Liver (tissue), 9 donors: ENCODE measurements around the gene AJAP1. TPM values are rescaled to one million over a fixed set of nuclear protein-coding genes. Genes with fewer than 3 reads are reported as not detected.

Experiments
- DNase-seq: peaks from one replicate; pipeline ENCODE4 v3.0.0-alpha.2; 2017; ENCODE audit warnings: low spot score
- H3K27ac ChIP-seq, 2 donors: one replicate each; pipeline ENCODE4 v1.7.0; 2013; ENCODE audit warnings: inconsistent platforms in 2 of 2, low read length in 2 of 2, control low read depth in 1 of 2, low read depth in 1 of 2, mild to moderate bottlenecking in 1 of 2
- H3K27me3 ChIP-seq, 4 donors: one replicate each; pipeline versions ENCODE4 v1.6.1 to v1.7.0; 2013; ENCODE audit warnings: low read length in 3 of 4, inconsistent platforms in 1 of 4, mild to moderate bottlenecking in 1 of 4, moderate library complexity in 1 of 4; ENCODE audit not compliant: control insufficient read depth in 4 of 4, insufficient read depth in 4 of 4
- H3K36me3 ChIP-seq, 4 donors: one replicate each; pipeline versions ENCODE4 v1.6.1 to v1.7.0; 2013; ENCODE audit warnings: low read length in 3 of 4, mild to moderate bottlenecking in 3 of 4, low read depth in 1 of 4, moderate library complexity in 1 of 4; ENCODE audit not compliant: control insufficient read depth in 4 of 4, insufficient read depth in 3 of 4
- H3K4me1 ChIP-seq, 4 donors: one replicate each; pipeline versions ENCODE4 v1.6.1 to v1.7.0; 2013; ENCODE audit warnings: low read length in 3 of 4, mild to moderate bottlenecking in 3 of 4, moderate library complexity in 1 of 4; ENCODE audit not compliant: control insufficient read depth in 4 of 4, insufficient read depth in 4 of 4
- H3K4me3 ChIP-seq, 3 donors: one replicate each; pipeline versions ENCODE4 v1.6.1 to v1.7.0; 2013; ENCODE audit warnings: low read length in 3 of 3, control low read depth in 1 of 3, low read depth in 1 of 3, mild to moderate bottlenecking in 1 of 3
- H3K9ac ChIP-seq, 2 donors: one replicate each; pipeline ENCODE4 v1.7.0; 2013; ENCODE audit warnings: low read length in 2 of 2, mild to moderate bottlenecking in 2 of 2, moderate library complexity in 2 of 2, control low read depth in 1 of 2, low read depth in 1 of 2
- H3K9me3 ChIP-seq, 4 donors: one replicate each; pipeline versions ENCODE4 v1.6.1 to v1.7.0; 2013; ENCODE audit warnings: low read length in 3 of 4; ENCODE audit not compliant: control insufficient read depth in 4 of 4
- CTCF ChIP-seq: fragments of 150-350 bp; IDR thresholded peaks from 2 replicates; pipeline ENCODE4 v1.5.1; 2017; ENCODE audit warnings: improper control_type of control experiment, low read depth, low read length; ENCODE audit not compliant: missing input control
- EGR1 ChIP-seq, 2 donors: IDR thresholded peaks; 2 replicates each; pipeline ENCODE4 v1.6.1; 2016 to 2018; ENCODE audit warnings: antibody characterized with exemption in 2 of 2, low read depth in 2 of 2
- FOXA1 ChIP-seq: IDR thresholded peaks from 2 replicates; pipeline ENCODE4 v1.6.1; 2016; ENCODE audit warnings: antibody characterized with exemption
- FOXA2 ChIP-seq: IDR thresholded peaks from 2 replicates; pipeline ENCODE4 v1.6.1; 2016; ENCODE audit warnings: antibody characterized with exemption
- GABPA ChIP-seq, 2 donors: IDR thresholded peaks in 1 of 2; conservative IDR thresholded peaks in 1 of 2; 2 replicates each; pipeline ENCODE4 v1.6.1; 2016; ENCODE audit warnings: antibody characterized with exemption in 2 of 2, mild to moderate bottlenecking in 1 of 2, moderate library complexity in 1 of 2
- HNF4A ChIP-seq, 2 donors: conservative IDR thresholded peaks; 2 replicates each; pipeline ENCODE4 v1.6.1; 2016; ENCODE audit warnings: antibody characterized with exemption in 2 of 2, mild to moderate bottlenecking in 2 of 2
- JUND ChIP-seq, 2 donors: IDR thresholded peaks; 2 replicates each; pipeline ENCODE4 v1.6.1; 2016; ENCODE audit warnings: antibody characterized with exemption in 2 of 2
- MAX ChIP-seq: IDR thresholded peaks from 2 replicates; pipeline ENCODE4 v1.6.1; 2016; ENCODE audit warnings: antibody characterized with exemption
- NR2F2 ChIP-seq: IDR thresholded peaks from 2 replicates; pipeline ENCODE4 v1.6.1; 2016; ENCODE audit warnings: antibody characterized with exemption
- RAD21 ChIP-seq, 2 donors: IDR thresholded peaks; 2 replicates each; pipeline ENCODE4 v1.6.1; 2016; ENCODE audit warnings: antibody characterized with exemption in 2 of 2, mild to moderate bottlenecking in 2 of 2
- REST ChIP-seq: IDR thresholded peaks from 2 replicates; pipeline ENCODE4 v1.6.1; 2016; ENCODE audit warnings: antibody characterized with exemption, mild to moderate bottlenecking
- RXRA ChIP-seq, 2 donors: IDR thresholded peaks; 2 replicates each; pipeline ENCODE4 v1.6.1; 2017 to 2018; ENCODE audit warnings: antibody characterized with exemption in 2 of 2, mild to moderate bottlenecking in 1 of 2
- SP1 ChIP-seq: IDR thresholded peaks from 2 replicates; pipeline ENCODE4 v1.6.1; 2018; ENCODE audit warnings: antibody characterized with exemption, mild to moderate bottlenecking
- TAF1 ChIP-seq: conservative IDR thresholded peaks from 2 replicates; pipeline ENCODE4 v1.6.1; 2016; ENCODE audit warnings: antibody characterized with exemption, mild to moderate bottlenecking
- YY1 ChIP-seq: IDR thresholded peaks from 2 replicates; pipeline ENCODE4 v1.6.1; 2016; ENCODE audit warnings: antibody characterized with exemption, mild to moderate bottlenecking
- ZBTB33 ChIP-seq: IDR thresholded peaks from 2 replicates; pipeline ENCODE4 v1.6.1; 2016; ENCODE audit warnings: antibody characterized with exemption
- WGBS: extraction: QIAGEN DNeasy Blood & Tissue Kit; methylation state at CpG from one replicate; pipeline ENCODE4 v1.1.7; 2013; 5-methylcytosine and 5-hydroxymethylcytosine counted together
- polyA plus RNA-seq, 2 donors: library from polyadenylated mRNA; stranded (reverse) in 1 of 2; unstranded in 1 of 2; fragments of 200-250 nt in 1 of 2; fragments of >200 nt in 1 of 2; fragmentation: Nextera tagmentation in 1 of 2; extraction: Ambion mirVana in 1 of 2; gene quantifications; one replicate each; pipeline versions ENCODE4 v1.2.1 to v1.2.3, GENCODE V29; 2013 to 2015
- total RNA-seq, 2 donors: library from RNA; depleted of rRNA; stranded (reverse); fragments of >200 nt; gene quantifications; one replicate each; pipeline ENCODE4 v1.2.3, GENCODE V29; 2014
- donor health status: healthy.
- donor health status: healthy.
- donor health status: healthy.
- donor health status: healthy.
- donor health status: healthy.

AJAP1 gene
- total and polyA plus RNA-seq, 4 donors = under 0.01 to 0.21 (median 0.08) TPM; not detected in 1

- Histone ChIP-seq H3K27ac (no peak overlapping the region), H3K4me1 (no peaks in the 10 kb centered on the region), H3K9ac (no peak overlapping the region), H3K27me3 (peaks cover 0 to 3% (median 0%) of the 10 kb centered on the region in 4 donors), H3K36me3 (no peaks in the 10 kb centered on the region), H3K9me3 (peaks cover 0 to 2% (median 0%) of the 10 kb centered on the region in 4 donors), H3K4me3 (no peak overlapping the region)
- TF ChIP-seq EGR1 (IDR thresholded peaks at IDR 0.05; ENCODE audit: low read depth in 2 of 2) (no peak), JUND (IDR thresholded peaks at IDR 0.05) (no peak), RAD21 (IDR thresholded peaks at IDR 0.05) (no peak), GABPA (IDR thresholded peaks at IDR 0.05 in 1 of 2, conservative IDR thresholded peaks at IDR 0.05 in 1 of 2) (no peak), MAX (no peak), REST (no peak), TAF1 (no peak)
- DNase-seq = no peak
Observed at GRCh38 chr1:4803335-4803734, 148.9 kb downstream of the AJAP1 start.

- Histone ChIP-seq H3K36me3 (no peaks in the 10 kb centered on the region), H3K4me3 (no peak overlapping the region), H3K9me3 (peaks cover 0 to 2% (median under 1%) of the 10 kb centered on the region in 4 donors), H3K27ac (no peak overlapping the region), H3K4me1 (no peaks in the 10 kb centered on the region), H3K9ac (no peak overlapping the region), H3K27me3 (peaks cover 0 to 3% (median 0%) of the 10 kb centered on the region in 4 donors)
- 18% methylated on average over 2 of the region's 2 CpGs for WGBS
- TF ChIP-seq TAF1 (no peak), CTCF (no peak), RAD21 (IDR thresholded peaks at IDR 0.05) (no peak), EGR1 (IDR thresholded peaks at IDR 0.05; ENCODE audit: low read depth in 2 of 2) (no peak), YY1 (no peak), SP1 (no peak), FOXA2 (no peak), RXRA (IDR thresholded peaks at IDR 0.05) (no peak), JUND (IDR thresholded peaks at IDR 0.05) (no peak), HNF4A (conservative IDR thresholded peaks at IDR 0.05) (no peak), NR2F2 (no peak), REST (no peak), GABPA (IDR thresholded peaks at IDR 0.05 in 1 of 2, conservative IDR thresholded peaks at IDR 0.05 in 1 of 2) (no peak), FOXA1 (no peak), ZBTB33 (no peak)
- DNase-seq = no peak
Observed at GRCh38 chr1:4805987-4806386, 151.6 kb downstream of the AJAP1 start.
